C4-2B (cell line): ENCODE data around the gene FGF16.
"Not testable (repeated sequence)": the region's sequence is repeated elsewhere in the genome, so short reads cannot be mapped to it uniquely, and the experiment has no call there.

Experiments
- H3K27ac ChIP-seq: fragments of 450-650 bp; 2 replicates; pipeline ENCODE4 v1.5.1; 2017
- CTCF ChIP-seq: fragments of 450-650 bp; conservative IDR thresholded peaks from 2 replicates; pipeline ENCODE4 v1.5.1; 2017; ENCODE audit warnings: mild to moderate bottlenecking
- ZFX ChIP-seq: fragments of 450-650 bp; IDR thresholded peaks from 2 replicates; pipeline ENCODE4 v1.6.1; 2017

FGF16 gene

GRCh38 chrX:77446908-77447652 lies at the start of gene FGF16:
Gene FGF16 (plus strand): TSS chrX:77447389. CDS start chrX:77447675, 286 bp downstream.
- H3K27ac ChIP-seq: no peak within 1 kb of the TSS
- TF ChIP-seq ZFX (no peak), CTCF (no peak)

GRCh38 chrX:77398330-77398954 lies 48.7 kb upstream of the FGF16 start:
- no peak overlapping the region for H3K27ac ChIP-seq
- TF ChIP-seq ZFX: no peak
- no peak for TF ChIP-seq CTCF

GRCh38 chrX:77404419-77404818 lies 42.8 kb upstream of the FGF16 start:
- no peak overlapping the region for H3K27ac ChIP-seq
- no peak for TF ChIP-seq CTCF
- no peak for TF ChIP-seq ZFX

GRCh38 chrX:77407821-77408220 lies 39.4 kb upstream of the FGF16 start:
- H3K27ac ChIP-seq: not testable (repeated sequence)

GRCh38 chrX:77412631-77413030 lies 34.6 kb upstream of the FGF16 start:
- no peak overlapping the region for H3K27ac ChIP-seq
- TF ChIP-seq ZFX: no peak
- no peak for TF ChIP-seq CTCF

- peak; percentile 22; the same call in 1 of the 2 replicates for TF ChIP-seq CTCF
- TF ChIP-seq ZFX: no peak
- no peak overlapping the region for H3K27ac ChIP-seq
These were observed 32.0 kb upstream of the FGF16 start for GRCh38 chrX:77415161-77415560.

GRCh38 chrX:77415882-77416281 lies 31.3 kb upstream of the FGF16 start:
- no peak overlapping the region for H3K27ac ChIP-seq
- TF ChIP-seq ZFX (no peak), CTCF (no peak)
